Measurements from ENCODE around the gene KRTAP6-2.

KRTAP6-2 gene

GRCh38 chr21:30612132-30612531 is 13.4 kb upstream of the KRTAP6-2 start:
- no peaks in the 10 kb centered on the region for H4K20me1 ChIP-seq (ENCODE audit: insufficient read depth, low read length)
- H3K36me3 ChIP-seq (ENCODE audit: insufficient read depth, low read length), result no peaks in the 10 kb centered on the region
- H2AFZ ChIP-seq (ENCODE audit: low read depth, low read length), result no peak overlapping the region
- no peak for DNase-seq
- no peak for ATAC-seq (ENCODE audit: insufficient read depth, low read depth)
- H3K4me1 ChIP-seq (ENCODE audit: insufficient read depth, low read length), result no peaks in the 10 kb centered on the region
- H3K79me2 ChIP-seq (ENCODE audit: insufficient read depth, low read length), result no peaks in the 10 kb centered on the region
- H3K4me3 ChIP-seq (ENCODE audit: low read depth in 1 of 2, low read length in 2 of 2), result no peak overlapping the region
- no peaks in the 10 kb centered on the region for H3K9me3 ChIP-seq (ENCODE audit: insufficient read depth, low read length, severe bottlenecking)
- H3K27ac ChIP-seq (ENCODE audit: low read length), result no peak overlapping the region
- H3K9ac ChIP-seq (ENCODE audit: low read depth, low read length), result no peak overlapping the region
- no peak overlapping the region for H3K4me2 ChIP-seq (ENCODE audit: insufficient read depth, low read length)
- TF ChIP-seq EZH2 (IDR thresholded peaks at IDR 0.05; ENCODE audit: borderline replicate concordance, low read depth, low read length, severe bottlenecking), result no peak
- TF ChIP-seq CTCF (IDR thresholded peaks at IDR 0.05; ENCODE audit: borderline replicate concordance, extremely low read depth, low read length, poor library complexity, severe bottlenecking), result no peak
- H3K27me3 ChIP-seq (ENCODE audit: insufficient read depth, low read length, poor library complexity), result no peaks in the 10 kb centered on the region

GRCh38 chr21:30605968-30606367 is 7.3 kb upstream of the KRTAP6-2 start:
- no peaks in the 10 kb centered on the region for H3K4me1 ChIP-seq (ENCODE audit: insufficient read depth, low read length)
- H2AFZ ChIP-seq (ENCODE audit: low read depth, low read length), result no peak overlapping the region
- TF ChIP-seq CTCF (IDR thresholded peaks at IDR 0.05; ENCODE audit: borderline replicate concordance, extremely low read depth, low read length, poor library complexity, severe bottlenecking) (peak; percentile 9), EZH2 (IDR thresholded peaks at IDR 0.05; ENCODE audit: borderline replicate concordance, low read depth, low read length, severe bottlenecking) (no peak)
- H3K9ac ChIP-seq (ENCODE audit: low read depth, low read length), result no peak overlapping the region
- H3K79me2 ChIP-seq (ENCODE audit: insufficient read depth, low read length), result no peaks in the 10 kb centered on the region
- H3K4me3 ChIP-seq (ENCODE audit: low read depth in 1 of 2, low read length in 2 of 2), result no peak overlapping the region
- no peak overlapping the region for H3K4me2 ChIP-seq (ENCODE audit: insufficient read depth, low read length)
- H3K27me3 ChIP-seq (ENCODE audit: insufficient read depth, low read length, poor library complexity), result no peaks in the 10 kb centered on the region
- H3K9me3 ChIP-seq (ENCODE audit: insufficient read depth, low read length, severe bottlenecking), result no peaks in the 10 kb centered on the region
- no peaks in the 10 kb centered on the region for H4K20me1 ChIP-seq (ENCODE audit: insufficient read depth, low read length)
- no peaks in the 10 kb centered on the region for H3K36me3 ChIP-seq (ENCODE audit: insufficient read depth, low read length)
- DNase-seq, result no peak
- ATAC-seq (ENCODE audit: insufficient read depth, low read depth), result no peak
- H3K27ac ChIP-seq (ENCODE audit: low read length), result no peak overlapping the region

GRCh38 chr21:30600787-30601186 is 2.1 kb upstream of the KRTAP6-2 start, which contains the start of gene KRTAP22-1:
Gene KRTAP22-1, plus strand, starts transcription at chr21:30601087.
- TF ChIP-seq EZH2 (IDR thresholded peaks at IDR 0.05; ENCODE audit: borderline replicate concordance, low read depth, low read length, severe bottlenecking) (no peak), CTCF (IDR thresholded peaks at IDR 0.05; ENCODE audit: borderline replicate concordance, extremely low read depth, low read length, poor library complexity, severe bottlenecking) (no peak)
- Histone ChIP-seq H3K4me1 (ENCODE audit: insufficient read depth, low read length) (no peaks in the 10 kb centered on the region), H2AFZ (ENCODE audit: low read depth, low read length) (no peak within 1 kb of the TSS), H3K27ac (ENCODE audit: low read length) (no peak within 1 kb of the TSS), H3K9ac (ENCODE audit: low read depth, low read length) (no peak within 1 kb of the TSS), H3K36me3 (ENCODE audit: insufficient read depth, low read length) (no peaks in the 10 kb centered on the region), H3K27me3 (ENCODE audit: insufficient read depth, low read length, poor library complexity) (no peaks in the 10 kb centered on the region), H3K79me2 (ENCODE audit: insufficient read depth, low read length) (no peaks in the 10 kb centered on the region), H3K4me2 (ENCODE audit: insufficient read depth, low read length) (no peak within 1 kb of the TSS), H4K20me1 (ENCODE audit: insufficient read depth, low read length) (no peaks in the 10 kb centered on the region), H3K4me3 (ENCODE audit: low read depth in 1 of 2, low read length in 2 of 2) (no peak within 1 kb of the TSS), H3K9me3 (ENCODE audit: insufficient read depth, low read length, severe bottlenecking) (no peaks in the 10 kb centered on the region)
- ATAC-seq (ENCODE audit: insufficient read depth, low read depth), result no peak
- DNase-seq, result no peak

- no peak within 1 kb of the TSS for H3K27ac ChIP-seq (ENCODE audit: low read length)
- ATAC-seq (ENCODE audit: insufficient read depth, low read depth), result no peak
Observed at GRCh38 chr21:30592140-30592539, 6.6 kb downstream of the KRTAP6-2 start, which contains the start of gene KRTAP6-3. Gene KRTAP6-3, plus strand, starts transcription at chr21:30592440. Its CDS starts 6 bp downstream, at chr21:30592446.

More at GRCh38 chr21:30592140-30592539, 6.6 kb downstream of the KRTAP6-2 start, which contains the start of gene KRTAP6-3:
- Histone ChIP-seq H3K27me3 (ENCODE audit: insufficient read depth, low read length, poor library complexity) (no peaks in the 10 kb centered on the region), H3K4me2 (ENCODE audit: insufficient read depth, low read length) (no peak within 1 kb of the TSS), H3K36me3 (ENCODE audit: insufficient read depth, low read length) (no peaks in the 10 kb centered on the region), H3K9me3 (ENCODE audit: insufficient read depth, low read length, severe bottlenecking) (no peaks in the 10 kb centered on the region), H3K4me1 (ENCODE audit: insufficient read depth, low read length) (no peaks in the 10 kb centered on the region), H3K9ac (ENCODE audit: low read depth, low read length) (no peak within 1 kb of the TSS), H2AFZ (ENCODE audit: low read depth, low read length) (no peak within 1 kb of the TSS), H3K4me3 (ENCODE audit: low read depth in 1 of 2, low read length in 2 of 2) (no peak within 1 kb of the TSS), H3K79me2 (ENCODE audit: insufficient read depth, low read length) (no peaks in the 10 kb centered on the region), H4K20me1 (ENCODE audit: insufficient read depth, low read length) (no peaks in the 10 kb centered on the region)
- DNase-seq, result no peak
- TF ChIP-seq EZH2 (IDR thresholded peaks at IDR 0.05; ENCODE audit: borderline replicate concordance, low read depth, low read length, severe bottlenecking) (no peak), CTCF (IDR thresholded peaks at IDR 0.05; ENCODE audit: borderline replicate concordance, extremely low read depth, low read length, poor library complexity, severe bottlenecking) (no peak)
